ENCODE measurements around the gene ZNF550. TPM values are rescaled to one million over a fixed set of nuclear protein-coding genes. Genes with fewer than 3 reads are reported as not detected.

ZNF550 gene
- total and polyA plus RNA-seq, 2 of the 13 experiments (the other 11 are each of a cell fraction or from before 2014, with no cell fraction given): 8.6 to 9.1 TPM

GRCh38 chr19:57527136-57527881, 32.4 kb downstream of the ZNF550 start, which contains the start of gene ZNF549 (continued):
- TF ChIP-seq ETS1 (CRISPR knock-in tag; IDR thresholded peaks at IDR 0.05) (no peak), ZNF431 (CRISPR knock-in tag; IDR thresholded peaks at IDR 0.05; ENCODE audit: borderline replicate concordance, low read depth) (no peak), HES4 (CRISPR knock-in tag; IDR thresholded peaks at IDR 0.05; ENCODE audit: borderline replicate concordance) (peak; percentile 17; the same call in 1 of the 2 replicates), CREB3 (CRISPR knock-in tag; IDR thresholded peaks at IDR 0.05) (0 out of 2 replicates have a peak, but pooled peaks have one; percentile 54), ZNF850 (CRISPR knock-in tag; conservative IDR thresholded peaks at IDR 0.05) (no peak), MTA1 (CRISPR knock-in tag; IDR thresholded peaks at IDR 0.05; ENCODE audit: borderline replicate concordance) (peak; percentile 63; the same call in 1 of the 2 replicates), ZSCAN31 (CRISPR knock-in tag; IDR thresholded peaks at IDR 0.05; ENCODE audit: low read depth) (peak; percentile 67; the same call in 1 of the 2 replicates), ZNF235 (CRISPR knock-in tag; IDR thresholded peaks at IDR 0.05; ENCODE audit: borderline replicate concordance) (no peak), ZNF749 (CRISPR knock-in tag; IDR thresholded peaks at IDR 0.05; ENCODE audit: borderline replicate concordance) (peak; percentile 43; the same call in 1 of the 2 replicates), ZNF740 (CRISPR knock-in tag; IDR thresholded peaks at IDR 0.05) (peak; percentile 39; the same call in 1 of the 2 replicates), HINFP (CRISPR knock-in tag; IDR thresholded peaks at IDR 0.05; ENCODE audit: low read depth) (peak; percentile 100), PAX8 (CRISPR knock-in tag; IDR thresholded peaks at IDR 0.05; ENCODE audit: borderline replicate concordance) (no peak; the same call in 1 of the 2 replicates), NFE2L1 (CRISPR knock-in tag; IDR thresholded peaks at IDR 0.05; ENCODE audit: borderline replicate concordance) (0 out of 2 replicates have a peak, but pooled peaks have one; percentile 24), PHF21A (CRISPR knock-in tag; IDR thresholded peaks at IDR 0.05) (peak; percentile 85), FOXP4 (CRISPR knock-in tag; IDR thresholded peaks at IDR 0.05) (0 out of 2 replicates have a peak, but pooled peaks have one; percentile 14), TARDBP (CRISPR knock-in tag; IDR thresholded peaks at IDR 0.05) (peak; percentile 14; the same call in 1 of the 2 replicates), THRA (CRISPR knock-in tag; IDR thresholded peaks at IDR 0.05; ENCODE audit: borderline replicate concordance) (no peak), KLF16 (CRISPR knock-in tag; IDR thresholded peaks at IDR 0.05) (peak in 1 of 2 experiments; percentile 69; a peak in 2 of 4 replicates), ZNF446 (CRISPR knock-in tag; IDR thresholded peaks at IDR 0.05) (0 out of 2 replicates have a peak, but pooled peaks have one; percentile 56), ZNF607 (CRISPR knock-in tag; IDR thresholded peaks at IDR 0.05; ENCODE audit: borderline replicate concordance) (0 out of 2 replicates have a peak, but pooled peaks have one; percentile 33)

Data from HepG2 (cell line).